GM18873 (cell line): ENCODE results near the gene RPE65.
A peak's percentile ranks its signal among the peaks of the same experiment; 100 is the strongest.
"Not testable (repeated sequence)": the region's sequence is repeated elsewhere in the genome, so short reads cannot be mapped to it uniquely, and the experiment has no call there.

Source experiments
- ATAC-seq: cut with Tn5 transposase; IDR thresholded peaks from one replicate; pipeline ENCODE4 v1.9.1; 2021; ENCODE audit warnings: mild to moderate bottlenecking, moderate library complexity, moderate number of reproducible peaks; ENCODE audit not compliant: unreplicated experiment, low FRiP score

Gene RPE65

DNA sequence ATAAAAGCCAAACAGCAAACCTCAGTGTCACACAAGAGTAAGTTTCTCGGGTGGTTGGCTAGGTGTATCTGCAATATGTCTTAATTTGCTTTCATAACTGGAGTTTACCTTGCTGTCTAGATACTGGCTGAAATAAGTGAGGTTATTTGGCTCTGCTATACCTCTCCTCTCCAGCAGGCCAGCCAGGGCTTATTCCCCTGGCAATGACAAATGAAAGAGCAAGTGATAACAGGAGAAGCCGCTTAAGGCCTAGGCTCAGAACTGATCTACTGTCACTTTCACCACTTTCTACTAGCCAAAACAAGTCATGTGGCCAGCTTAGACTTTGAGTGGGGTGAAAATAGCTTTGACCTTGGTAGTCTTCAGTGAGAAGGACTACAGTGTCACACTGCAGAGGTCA is 4.8 kb upstream of the RPE65 start:
- ATAC-seq = no peak

DNA sequence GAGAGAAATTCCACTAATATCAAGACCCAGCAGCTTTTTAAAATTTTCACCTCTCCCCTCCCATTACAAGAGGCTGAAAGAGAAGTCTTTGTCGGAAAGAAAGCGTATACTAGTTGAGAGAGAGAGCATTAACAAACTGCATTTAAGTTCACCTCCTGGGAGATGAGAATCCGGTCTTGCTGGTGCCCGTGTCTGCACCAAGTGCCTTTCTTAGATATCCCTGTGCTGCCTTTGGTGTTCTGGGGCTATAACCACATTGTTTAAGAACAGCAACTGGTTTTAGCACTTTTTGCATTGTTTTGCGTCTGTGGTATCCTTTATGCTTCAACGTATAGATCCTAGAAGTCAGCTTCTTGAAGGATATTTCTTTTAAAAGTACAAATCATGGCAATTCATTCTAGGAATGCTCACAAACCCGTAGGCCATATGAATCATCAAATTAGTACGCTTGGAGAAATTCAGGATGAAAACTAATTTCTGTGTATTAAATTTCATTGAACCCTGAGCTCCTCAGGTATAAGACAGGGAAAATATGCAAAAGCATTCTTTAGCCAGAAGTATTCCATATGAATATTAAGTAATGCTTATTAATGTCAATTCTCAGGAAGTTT is 3.4 kb upstream of the RPE65 start:
- ATAC-seq = no peak

DNA sequence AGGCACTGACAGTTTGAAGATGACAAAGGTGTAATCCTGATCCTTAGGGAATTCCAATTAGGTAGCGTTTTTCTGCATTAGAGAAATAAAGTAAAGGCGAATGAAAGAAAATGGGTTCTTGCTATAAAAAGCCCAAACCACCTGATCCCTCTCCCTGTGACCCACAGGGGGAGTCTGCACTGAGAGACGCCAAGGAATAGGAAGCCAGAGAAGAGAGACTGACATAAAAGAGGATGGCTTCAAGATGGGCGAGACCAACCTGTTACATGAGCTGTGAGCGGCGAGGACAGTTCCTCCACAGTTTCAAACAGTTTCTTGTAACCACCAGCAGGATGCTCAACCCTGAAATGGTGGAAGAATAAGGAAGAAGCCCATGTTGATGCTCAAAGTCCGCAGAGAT is 1.4 kb downstream of the RPE65 start:
- ATAC-seq = no peak

DNA sequence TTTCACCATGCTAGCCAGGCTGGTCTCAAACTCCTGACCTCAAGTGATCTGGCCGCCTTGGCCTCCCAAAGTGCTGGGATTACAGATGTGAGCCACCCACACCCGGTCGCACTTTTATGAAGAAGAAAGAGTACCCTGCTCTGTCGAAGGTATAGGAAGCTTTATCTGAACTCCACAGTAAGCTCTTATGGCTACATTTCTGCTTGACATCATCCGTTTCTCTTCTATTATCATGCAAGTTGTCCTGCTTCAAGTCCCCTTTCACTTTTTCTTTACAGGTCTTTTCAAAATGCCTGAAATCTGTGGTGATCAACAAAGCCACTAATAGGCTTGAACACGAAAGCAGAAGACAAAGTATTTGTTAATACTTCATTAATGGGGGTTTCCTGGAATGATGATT is 4.0 kb downstream of the RPE65 start:
- ATAC-seq = no peak

- peak; percentile 80 for ATAC-seq
These were observed 6.8 kb downstream of the RPE65 start for GRCh38 chr1:68442822-68443556.

DNA sequence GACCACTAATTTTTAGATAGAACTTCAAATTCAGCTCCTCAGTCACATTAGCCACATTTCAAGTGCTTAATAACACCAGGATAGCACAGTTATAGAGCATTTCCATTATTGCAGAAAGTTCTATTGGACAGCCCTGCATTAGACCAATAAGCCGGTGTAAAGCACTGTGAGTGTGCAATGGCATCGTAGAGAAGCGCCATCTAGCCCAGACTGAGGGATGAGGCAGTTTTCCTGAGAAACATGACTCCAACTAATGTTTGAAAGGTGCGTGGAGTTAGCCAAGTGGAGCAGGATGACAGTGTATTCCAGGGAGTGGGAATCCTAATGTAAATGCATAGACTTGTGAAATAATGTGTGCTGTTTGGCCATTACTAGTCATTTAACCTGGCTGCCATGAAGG is 7.7 kb downstream of the RPE65 start:
- no peak for ATAC-seq

GRCh38 chr1:68438310-68438709 is 11.4 kb downstream of the RPE65 start:
- no peak for ATAC-seq

- ATAC-seq = no peak
These were observed 16.4 kb downstream of the RPE65 start for GRCh38 chr1:68433395-68433794.

DNA sequence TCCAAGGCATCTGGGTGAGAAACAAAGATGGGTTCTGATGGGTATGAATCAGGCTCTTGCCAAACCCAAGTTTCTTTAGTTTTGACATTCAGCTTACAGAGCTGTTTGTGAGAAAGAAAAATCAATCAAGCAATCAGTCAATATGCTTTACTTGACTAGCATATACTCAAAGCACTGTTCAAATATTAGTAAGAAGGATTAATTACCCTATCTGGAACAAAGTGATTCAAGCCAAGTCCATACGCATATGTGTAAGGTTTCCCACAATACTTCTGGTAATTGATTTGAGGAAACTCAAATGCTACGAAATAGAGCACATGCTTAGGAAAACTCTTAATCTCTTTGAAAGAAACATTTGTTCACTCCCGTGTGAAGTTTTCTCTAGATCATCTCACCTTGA is 18.7 kb downstream of the RPE65 start:
- no peak for ATAC-seq

GRCh38 chr1:68429233-68429808 is 20.4 kb downstream of the RPE65 start:
- ATAC-seq = no peak

GRCh38 chr1:68426594-68426993 is 23.2 kb downstream of the RPE65 start:
- ATAC-seq = no peak

DNA sequence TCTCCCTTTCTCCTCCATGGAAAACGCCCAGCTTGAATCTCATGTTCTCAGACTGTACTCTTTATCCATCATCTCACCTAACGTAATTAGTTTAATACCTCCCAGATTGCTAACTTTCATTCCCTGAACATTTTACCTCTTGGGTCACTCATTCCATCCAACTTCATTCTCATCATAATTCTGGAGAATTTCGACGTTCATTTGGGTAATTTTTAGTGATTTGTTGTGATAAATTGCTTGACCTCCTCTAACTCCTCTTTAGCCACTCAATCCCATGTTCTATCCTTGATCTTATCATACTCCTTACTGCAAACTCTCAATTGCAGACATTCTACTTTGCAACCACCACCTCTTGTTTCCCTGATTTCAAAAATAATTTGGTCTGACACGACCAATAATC is 28.4 kb downstream of the RPE65 start:
- ATAC-seq = no peak

DNA sequence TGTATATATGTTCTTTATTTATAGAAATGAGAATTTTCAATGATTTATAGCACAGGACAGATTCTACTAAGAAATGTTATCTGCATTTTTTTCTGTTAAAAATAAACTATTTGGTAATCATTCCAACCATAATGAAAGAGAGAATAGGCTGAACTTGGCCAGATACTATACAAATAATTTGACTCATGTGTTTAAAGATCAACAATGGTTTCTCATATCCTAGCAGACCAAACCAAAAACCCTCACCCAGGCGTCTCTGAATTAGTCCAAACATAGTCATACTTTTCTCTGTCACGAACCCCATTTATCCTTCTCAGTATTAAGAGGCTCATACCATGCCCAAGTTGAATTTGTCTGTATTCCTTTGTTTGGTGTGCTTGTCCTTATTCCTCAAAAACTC is 40.3 kb downstream of the RPE65 start:
- ATAC-seq = no peak

- no peak for ATAC-seq
These were observed 48.2 kb downstream of the RPE65 start for GRCh38 chr1:68401506-68401905.

DNA sequence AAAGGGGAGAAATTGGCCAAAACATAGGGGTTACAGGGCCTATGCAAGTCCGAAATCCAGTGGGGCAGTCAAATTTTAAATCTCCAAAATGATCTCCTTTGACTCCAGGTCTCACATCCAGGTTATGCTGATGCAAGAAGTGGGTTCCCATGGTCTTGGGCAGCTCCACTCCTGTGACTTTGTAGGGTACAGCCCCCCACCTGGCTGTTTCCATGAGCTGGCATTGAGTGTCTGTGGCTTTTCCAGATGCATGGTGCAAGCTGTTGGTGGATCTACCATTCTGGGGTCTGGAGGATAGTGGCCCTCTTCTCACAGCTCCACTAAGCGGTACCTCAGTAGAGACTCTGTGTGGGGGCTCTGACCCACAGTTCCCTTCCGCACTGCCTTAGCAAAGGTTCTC is 54.2 kb downstream of the RPE65 start:
- not testable (repeated sequence) for ATAC-seq

GRCh38 chr1:68392474-68392873 is 57.3 kb downstream of the RPE65 start:
- ATAC-seq = not testable (repeated sequence)

DNA sequence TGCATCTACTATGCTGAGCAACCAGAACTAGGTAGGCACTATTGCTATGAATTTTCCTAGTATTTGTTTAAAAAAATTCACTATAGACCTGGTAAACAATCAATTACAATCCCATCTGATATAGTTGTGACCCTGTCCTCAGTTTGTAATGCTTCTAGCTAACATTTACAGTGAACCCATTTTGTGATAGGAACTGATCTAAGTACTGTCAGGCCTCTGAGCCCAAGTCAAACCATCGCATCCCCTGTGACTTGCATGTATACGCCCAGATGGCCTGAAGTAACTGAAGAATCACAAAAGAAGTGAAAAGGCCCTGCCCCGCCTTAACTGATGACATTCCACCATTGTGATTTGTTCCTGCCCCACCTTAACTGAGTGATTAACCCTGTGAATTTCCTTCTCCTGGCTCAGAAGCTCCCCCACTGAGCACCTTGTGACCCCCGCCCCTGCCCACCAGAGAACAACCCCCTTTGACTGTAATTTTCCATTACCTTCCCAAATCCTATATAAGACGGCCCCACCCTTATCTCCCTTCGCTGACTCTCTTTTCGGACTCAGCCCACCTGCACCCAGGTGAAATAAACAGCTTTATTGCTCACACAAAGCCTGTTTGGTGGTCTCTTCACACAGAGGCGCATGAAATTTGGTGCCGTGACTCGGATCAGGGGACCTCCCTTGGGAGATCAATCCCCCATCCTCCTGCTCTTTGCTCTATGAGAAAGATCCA is 63.8 kb downstream of the RPE65 start:
- ATAC-seq = not testable (repeated sequence)

DNA sequence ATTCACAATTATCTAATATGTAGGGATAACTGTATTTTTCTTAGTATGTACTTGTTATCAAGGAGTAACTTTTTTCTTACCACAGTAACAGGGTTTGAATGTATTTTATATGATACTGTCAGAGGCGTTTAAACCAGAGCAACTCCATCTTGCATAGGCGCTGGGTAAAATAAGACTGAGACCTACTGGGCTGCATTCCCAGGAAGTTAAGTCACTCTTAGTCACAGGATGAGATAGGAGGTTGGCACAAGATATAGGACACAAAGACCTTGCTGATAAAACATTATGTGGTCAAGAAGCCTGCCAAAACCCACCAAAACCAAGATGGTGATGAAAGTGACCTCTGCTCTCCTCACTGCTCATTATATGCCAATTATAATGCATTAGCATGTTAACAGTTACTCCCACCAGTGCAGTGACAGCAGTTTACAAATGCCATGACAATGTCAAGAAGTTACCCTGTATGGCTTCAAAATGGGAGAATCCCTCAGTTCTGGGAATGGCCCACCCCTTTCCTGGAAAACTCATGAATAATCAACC is 64.8 kb downstream of the RPE65 start:
- no peak for ATAC-seq

GRCh38 chr1:68384321-68384813 is 65.4 kb downstream of the RPE65 start:
- ATAC-seq = no peak

DNA sequence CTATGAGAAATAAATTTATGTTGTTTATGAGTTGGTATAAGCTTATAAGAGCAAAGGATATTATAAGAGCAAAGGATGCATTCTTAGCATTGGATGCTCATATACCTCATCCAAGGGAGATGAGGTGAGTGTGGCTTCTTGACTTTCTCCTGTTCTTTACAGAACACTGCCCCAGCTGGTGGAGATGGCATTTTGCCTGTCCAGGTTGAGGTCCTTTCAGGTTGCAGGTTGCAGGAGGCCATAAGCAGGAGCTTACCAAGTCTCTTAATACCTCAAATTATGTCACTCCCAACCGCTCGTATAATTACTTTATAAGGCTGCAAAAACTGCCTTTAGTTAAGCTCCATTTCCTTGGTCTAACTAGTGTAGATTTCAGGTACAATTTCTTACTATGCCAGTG is 66.7 kb downstream of the RPE65 start:
- no peak for ATAC-seq

GRCh38 chr1:68379085-68379478 is 70.7 kb downstream of the RPE65 start:
- no peak for ATAC-seq
